DND-41 (cell line): ENCODE measurements around the gene ARHGEF25.

ENCODE experiments used
- EZH2 ChIP-seq: IDR thresholded peaks from 3 replicates; pipeline ENCODE4 v1.6.1; 2012; ENCODE audit warnings: borderline replicate concordance, low read depth, mild to moderate bottlenecking, moderate library complexity, low read length, inconsistent platforms; ENCODE audit not compliant: severe bottlenecking
- TF ChIP-seq, protein P1 (sequence below): IDR thresholded peaks from 2 replicates; pipeline ENCODE4 v1.5.1; 2012; ENCODE audit warnings: borderline replicate concordance, low read length, moderate library complexity, mild to moderate bottlenecking; ENCODE audit not compliant: poor library complexity, severe bottlenecking; ENCODE audit errors: extremely low read depth

- TF ChIP-seq, protein P1, sequence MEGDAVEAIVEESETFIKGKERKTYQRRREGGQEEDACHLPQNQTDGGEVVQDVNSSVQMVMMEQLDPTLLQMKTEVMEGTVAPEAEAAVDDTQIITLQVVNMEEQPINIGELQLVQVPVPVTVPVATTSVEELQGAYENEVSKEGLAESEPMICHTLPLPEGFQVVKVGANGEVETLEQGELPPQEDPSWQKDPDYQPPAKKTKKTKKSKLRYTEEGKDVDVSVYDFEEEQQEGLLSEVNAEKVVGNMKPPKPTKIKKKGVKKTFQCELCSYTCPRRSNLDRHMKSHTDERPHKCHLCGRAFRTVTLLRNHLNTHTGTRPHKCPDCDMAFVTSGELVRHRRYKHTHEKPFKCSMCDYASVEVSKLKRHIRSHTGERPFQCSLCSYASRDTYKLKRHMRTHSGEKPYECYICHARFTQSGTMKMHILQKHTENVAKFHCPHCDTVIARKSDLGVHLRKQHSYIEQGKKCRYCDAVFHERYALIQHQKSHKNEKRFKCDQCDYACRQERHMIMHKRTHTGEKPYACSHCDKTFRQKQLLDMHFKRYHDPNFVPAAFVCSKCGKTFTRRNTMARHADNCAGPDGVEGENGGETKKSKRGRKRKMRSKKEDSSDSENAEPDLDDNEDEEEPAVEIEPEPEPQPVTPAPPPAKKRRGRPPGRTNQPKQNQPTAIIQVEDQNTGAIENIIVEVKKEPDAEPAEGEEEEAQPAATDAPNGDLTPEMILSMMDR, result no peak
- TF ChIP-seq EZH2, result no peak
Observed at GRCh38 chr12:57580466-57580795, 30.8 kb upstream of the ARHGEF25 start.
